Vagina (tissue), 2 donors: Measurements from ENCODE around the gene ARHGEF28.

Experiments used
- CTCF ChIP-seq, 3 experiments: fragments of 450-650 bp in 2 of 3; fragments of 200-600 bp in 1 of 3; sonication (generic) in 1 of 3; IDR thresholded peaks; one replicate each; pipeline ENCODE4 v1.5.1; 2017 to 2019; ENCODE audit warnings: antibody characterized with exemption in 3 of 3, mild to moderate bottlenecking in 2 of 3, moderate library complexity in 2 of 3
- POLR2A ChIP-seq, 2 donors: fragments of 450-650 bp; IDR thresholded peaks; one replicate each; pipeline ENCODE4 v1.6.1; 2017; ENCODE audit warnings: antibody characterized with exemption in 2 of 2, mild to moderate bottlenecking in 2 of 2, moderate library complexity in 2 of 2

- TF ChIP-seq CTCF (IDR thresholded peaks at IDR 0.05), result no peak
- no peak for TF ChIP-seq POLR2A (IDR thresholded peaks at IDR 0.05)
These were observed 100.1 kb downstream of the ARHGEF28 start for GRCh38 chr5:73726071-73726470.
